ENCODE results near the gene PPP2R2C. TPM values are rescaled to one million over a fixed set of nuclear protein-coding genes. Genes with fewer than 3 reads are reported as not detected.

Gene PPP2R2C
- total RNA-seq, 1 donor from 2014 or later, result 10.8 TPM

- no peak for TF ChIP-seq CTCF (conservative IDR thresholded peaks at IDR 0.05)
- Mint-ChIP-seq H3K27me3 (peaks cover 40% of the 10 kb centered on the region), H3K4me3 (no peak overlapping the region), H3K4me1 (ENCODE audit: unreplicated experiment) (no peaks in the 10 kb centered on the region), H3K36me3 (no peaks in the 10 kb centered on the region), H3K9me3 (no peaks in the 10 kb centered on the region), H3K27ac (no peak overlapping the region)
- DNase-seq (ENCODE audit: extremely low spot score, unreplicated experiment), result no peak
Observed at GRCh38 chr4:6504900-6505496, 32.6 kb upstream of the PPP2R2C start.

- Mint-ChIP-seq H3K4me1 (ENCODE audit: unreplicated experiment) (no peaks in the 10 kb centered on the region), H3K9me3 (no peaks in the 10 kb centered on the region), H3K27me3 (peaks cover 40% of the 10 kb centered on the region), H3K4me3 (no peak overlapping the region), H3K27ac (no peak overlapping the region), H3K36me3 (no peaks in the 10 kb centered on the region)
- peak; percentile 25 for DNase-seq (ENCODE audit: extremely low spot score, unreplicated experiment)
- no peak for TF ChIP-seq CTCF (conservative IDR thresholded peaks at IDR 0.05)
Observed at GRCh38 chr4:6502747-6503465, 30.5 kb upstream of the PPP2R2C start.

- Mint-ChIP-seq H3K36me3 (no peaks in the 10 kb centered on the region), H3K27ac (no peak overlapping the region), H3K9me3 (no peaks in the 10 kb centered on the region), H3K4me1 (ENCODE audit: unreplicated experiment) (no peaks in the 10 kb centered on the region), H3K4me3 (no peak overlapping the region), H3K27me3 (peaks cover 45% of the 10 kb centered on the region)
- DNase-seq (ENCODE audit: extremely low spot score, unreplicated experiment), result peak; percentile 24
- no peak for TF ChIP-seq CTCF (conservative IDR thresholded peaks at IDR 0.05)
Observed at GRCh38 chr4:6502147-6502546, 29.7 kb upstream of the PPP2R2C start.

GRCh38 chr4:6501171-6501570 lies 28.8 kb upstream of the PPP2R2C start:
- no peak for DNase-seq (ENCODE audit: extremely low spot score, unreplicated experiment)
- Mint-ChIP-seq H3K36me3 (no peaks in the 10 kb centered on the region), H3K4me3 (no peak overlapping the region), H3K27ac (no peak overlapping the region), H3K4me1 (ENCODE audit: unreplicated experiment) (no peaks in the 10 kb centered on the region), H3K27me3 (peaks cover 50% of the 10 kb centered on the region), H3K9me3 (no peaks in the 10 kb centered on the region)
- TF ChIP-seq CTCF (conservative IDR thresholded peaks at IDR 0.05), result no peak

GRCh38 chr4:6500481-6501140 lies 28.2 kb upstream of the PPP2R2C start:
- no peak for TF ChIP-seq CTCF (conservative IDR thresholded peaks at IDR 0.05)
- peak; percentile 43 for DNase-seq (ENCODE audit: extremely low spot score, unreplicated experiment)
- no peak overlapping the region for H3K27ac Mint-ChIP-seq
- peaks cover 55% of the 10 kb centered on the region for H3K27me3 Mint-ChIP-seq
- no peak overlapping the region for H3K4me3 Mint-ChIP-seq
- no peaks in the 10 kb centered on the region for H3K9me3 Mint-ChIP-seq
- H3K36me3 Mint-ChIP-seq, result no peaks in the 10 kb centered on the region
- H3K4me1 Mint-ChIP-seq (ENCODE audit: unreplicated experiment), result no peaks in the 10 kb centered on the region
